Cardiac fibroblast (primary cell): ENCODE measurements around the gene TRAF7.
A peak's percentile ranks its signal among the peaks of the same experiment; 100 is the strongest.

Experiments used
- DNase-seq, 2 donors: peaks; one replicate each; pipeline versions ENCODE4 v3.0.0 to v3.0.0-alpha.2; 2010; ENCODE audit warnings: low read depth in 2 of 2
- H3K4me3 ChIP-seq, 2 donors: replicated peaks in 1 of 2; 1 replicate in 1 of 2; 2 replicates in 1 of 2; pipeline ENCODE4 v1.5.1; 2011; ENCODE audit warnings: low read depth in 2 of 2, low read length in 2 of 2, mild to moderate bottlenecking in 2 of 2, moderate library complexity in 1 of 2
- TF ChIP-seq, protein P1 (sequence below): IDR thresholded peaks from one replicate; pipeline ENCODE4 v1.5.1; 2011; ENCODE audit warnings: low read depth, mild to moderate bottlenecking, low read length, inconsistent platforms

The TRAF7 gene

DNA sequence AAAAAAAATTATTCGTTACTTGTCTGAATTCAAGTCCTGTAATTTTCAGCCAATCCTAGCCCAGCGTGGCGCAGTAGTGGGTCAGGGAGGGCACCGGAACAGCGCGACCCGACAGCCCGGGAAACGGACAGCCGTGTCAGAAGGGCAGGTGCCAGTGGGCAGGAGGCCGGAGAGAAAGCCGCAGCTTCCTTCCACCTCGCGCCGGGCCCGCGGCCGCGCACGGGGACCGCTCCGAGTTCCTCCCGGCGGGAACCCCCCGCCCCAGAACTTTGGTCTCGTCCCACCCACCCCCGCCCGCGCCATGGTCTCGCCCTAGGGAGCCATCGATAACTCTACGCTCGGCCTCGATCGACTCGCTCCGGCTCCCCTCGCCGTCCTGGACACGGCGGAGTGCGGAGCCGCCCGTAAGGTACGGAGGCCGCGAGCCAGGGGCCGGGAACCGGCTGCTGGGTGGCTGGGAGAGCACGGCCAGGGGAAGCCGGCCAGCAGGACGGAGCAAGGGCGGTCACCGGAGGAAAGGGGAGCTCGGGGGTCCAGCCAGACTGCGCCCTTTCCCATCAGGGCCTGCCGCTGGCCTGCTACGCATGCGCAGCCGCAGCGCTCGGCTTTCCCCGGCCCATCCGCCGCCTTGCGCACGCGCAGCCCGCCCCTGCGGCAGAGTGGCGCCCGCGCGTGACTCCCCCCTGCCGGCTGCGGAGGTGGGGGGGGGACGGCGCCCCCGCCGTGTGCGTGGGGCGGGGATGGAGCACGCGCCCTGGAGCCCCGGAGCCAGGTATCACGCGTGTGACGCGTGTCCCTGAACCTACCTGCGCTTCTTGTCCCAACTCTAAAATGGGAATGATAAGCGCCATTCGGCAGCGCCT, 49.8 kb downstream of the TRAF7 start, which contains the start of gene MLST8:
MLST8 (plus strand) TSS at position 351 of the 863 bp plus-strand sequence. CDS start 632 bp downstream, outside the sequence.
- peak within 1 kb of the TSS; percentile 81 to 96 for H3K4me3 ChIP-seq
- TF ChIP-seq, protein P1, sequence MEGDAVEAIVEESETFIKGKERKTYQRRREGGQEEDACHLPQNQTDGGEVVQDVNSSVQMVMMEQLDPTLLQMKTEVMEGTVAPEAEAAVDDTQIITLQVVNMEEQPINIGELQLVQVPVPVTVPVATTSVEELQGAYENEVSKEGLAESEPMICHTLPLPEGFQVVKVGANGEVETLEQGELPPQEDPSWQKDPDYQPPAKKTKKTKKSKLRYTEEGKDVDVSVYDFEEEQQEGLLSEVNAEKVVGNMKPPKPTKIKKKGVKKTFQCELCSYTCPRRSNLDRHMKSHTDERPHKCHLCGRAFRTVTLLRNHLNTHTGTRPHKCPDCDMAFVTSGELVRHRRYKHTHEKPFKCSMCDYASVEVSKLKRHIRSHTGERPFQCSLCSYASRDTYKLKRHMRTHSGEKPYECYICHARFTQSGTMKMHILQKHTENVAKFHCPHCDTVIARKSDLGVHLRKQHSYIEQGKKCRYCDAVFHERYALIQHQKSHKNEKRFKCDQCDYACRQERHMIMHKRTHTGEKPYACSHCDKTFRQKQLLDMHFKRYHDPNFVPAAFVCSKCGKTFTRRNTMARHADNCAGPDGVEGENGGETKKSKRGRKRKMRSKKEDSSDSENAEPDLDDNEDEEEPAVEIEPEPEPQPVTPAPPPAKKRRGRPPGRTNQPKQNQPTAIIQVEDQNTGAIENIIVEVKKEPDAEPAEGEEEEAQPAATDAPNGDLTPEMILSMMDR, result no peak
- peak; percentile 91 to 92 for DNase-seq

DNA sequence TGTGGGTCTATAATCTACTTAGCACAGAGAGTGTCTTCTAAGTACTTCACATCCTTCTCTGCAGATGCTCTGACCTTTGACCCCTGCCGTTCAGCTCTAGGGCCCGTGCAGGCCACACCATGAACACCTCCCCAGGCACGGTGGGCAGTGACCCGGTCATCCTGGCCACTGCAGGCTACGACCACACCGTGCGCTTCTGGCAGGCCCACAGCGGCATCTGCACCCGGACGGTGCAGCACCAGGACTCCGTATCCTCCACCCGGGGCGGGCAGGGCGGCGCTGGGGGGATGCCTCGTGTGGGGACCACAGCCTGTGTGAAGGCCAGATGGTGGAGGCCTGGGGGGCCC, 50.4 kb downstream of the TRAF7 start:
- TF ChIP-seq, protein P1, result no peak
- no peak for DNase-seq
- peak overlapping the region; percentile 81 to 96 for H3K4me3 ChIP-seq

DNA sequence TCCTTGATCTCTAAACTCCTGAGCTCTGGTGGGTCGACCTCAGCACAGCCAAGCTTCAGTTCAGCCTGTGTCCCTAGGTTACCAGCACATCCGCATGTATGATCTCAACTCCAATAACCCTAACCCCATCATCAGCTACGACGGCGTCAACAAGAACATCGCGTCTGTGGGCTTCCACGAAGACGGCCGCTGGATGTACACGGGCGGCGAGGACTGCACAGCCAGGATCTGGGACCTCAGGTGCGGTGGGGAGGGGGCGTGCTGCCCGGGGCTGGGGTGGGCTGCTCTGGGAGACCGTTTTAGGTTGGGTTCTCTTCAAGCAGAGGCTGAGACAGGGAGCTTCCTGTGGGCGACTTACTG, 50.8 kb downstream of the TRAF7 start:
- H3K4me3 ChIP-seq, result peak overlapping the region; percentile 81 to 96
- TF ChIP-seq, protein P1, result no peak
- no peak for DNase-seq

DNA sequence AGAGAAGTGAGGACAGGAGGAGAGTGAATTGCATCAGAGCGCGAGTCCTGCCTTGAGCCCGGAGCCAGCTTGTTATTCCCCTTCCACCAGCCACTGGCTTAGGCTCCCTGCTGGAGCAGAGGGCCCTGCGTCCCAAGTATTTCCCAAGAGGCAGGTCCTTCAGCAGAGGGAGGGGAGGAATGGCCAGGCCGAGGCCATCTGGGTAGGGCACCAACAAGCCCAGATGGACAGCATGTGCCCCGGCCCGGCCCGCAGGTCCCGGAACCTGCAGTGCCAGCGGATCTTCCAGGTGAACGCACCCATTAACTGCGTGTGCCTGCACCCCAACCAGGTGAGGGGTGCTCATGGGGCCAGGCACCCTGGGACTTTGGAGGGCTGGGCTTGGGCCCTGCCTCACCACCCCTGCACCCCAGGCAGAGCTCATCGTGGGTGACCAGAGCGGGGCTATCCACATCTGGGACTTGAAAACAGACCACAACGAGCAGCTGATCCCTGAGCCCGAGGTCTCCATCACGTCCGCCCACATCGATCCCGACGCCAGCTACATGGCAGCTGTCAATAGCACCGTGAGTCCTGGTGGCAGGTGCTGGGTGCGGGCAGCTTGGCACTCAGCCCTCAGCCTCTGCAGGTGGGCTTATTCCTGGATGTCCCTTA, 51.3 kb downstream of the TRAF7 start:
- DNase-seq, result no peak
- H3K4me3 ChIP-seq, result no peak overlapping the region
- TF ChIP-seq, protein P1, result no peak

DNA sequence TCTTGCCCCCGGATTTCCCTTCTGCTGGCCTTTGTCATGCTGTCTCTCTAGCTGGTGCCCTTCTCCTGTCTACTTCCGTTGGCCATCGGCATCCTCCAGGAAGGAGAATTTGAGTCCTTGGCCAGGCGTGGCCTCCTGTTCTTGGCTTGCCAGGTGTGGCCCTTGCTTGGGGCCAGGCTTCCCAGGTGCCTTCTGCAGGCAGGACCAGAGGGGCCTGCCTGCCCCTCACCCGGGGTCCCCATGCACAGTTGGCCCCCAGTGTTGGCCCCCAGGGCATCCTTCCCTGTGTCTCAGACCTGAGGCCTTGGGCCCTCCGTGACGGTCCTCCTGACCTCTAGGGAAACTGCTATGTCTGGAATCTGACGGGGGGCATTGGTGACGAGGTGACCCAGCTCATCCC, 52.3 kb downstream of the TRAF7 start:
- DNase-seq, result no peak
- H3K4me3 ChIP-seq, result no peak overlapping the region
- TF ChIP-seq, protein P1, result no peak

DNA sequence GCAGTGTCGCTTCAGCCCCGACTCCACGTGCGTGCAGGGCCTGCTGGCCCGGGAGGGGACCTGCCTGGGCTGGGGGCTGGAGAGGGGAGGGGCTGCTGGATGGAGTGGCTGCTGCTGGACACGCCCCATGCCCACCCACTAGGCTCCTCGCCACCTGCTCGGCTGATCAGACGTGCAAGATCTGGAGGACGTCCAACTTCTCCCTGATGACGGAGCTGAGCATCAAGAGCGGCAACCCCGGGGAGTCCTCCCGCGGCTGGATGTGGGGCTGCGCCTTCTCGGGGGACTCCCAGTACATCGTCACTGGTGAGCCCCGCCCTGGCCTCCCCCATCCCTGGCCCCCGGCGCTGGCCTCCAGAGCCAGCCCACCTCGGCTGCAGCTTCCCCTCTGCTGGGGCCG, 52.7 kb downstream of the TRAF7 start:
- H3K4me3 ChIP-seq, result no peak overlapping the region
- DNase-seq, result no peak
- TF ChIP-seq, protein P1, result no peak
